ENCODE data around the gene SIGLEC11. TPM values are rescaled to one million over a fixed set of nuclear protein-coding genes. Genes with fewer than 3 reads are reported as not detected.
A peak's percentile ranks its signal among the peaks of the same experiment; 100 is the strongest.
"Not testable (repeated sequence)": the region's sequence is repeated elsewhere in the genome, so short reads cannot be mapped to it uniquely, and the experiment has no call there.

The SIGLEC11 gene, protein sequence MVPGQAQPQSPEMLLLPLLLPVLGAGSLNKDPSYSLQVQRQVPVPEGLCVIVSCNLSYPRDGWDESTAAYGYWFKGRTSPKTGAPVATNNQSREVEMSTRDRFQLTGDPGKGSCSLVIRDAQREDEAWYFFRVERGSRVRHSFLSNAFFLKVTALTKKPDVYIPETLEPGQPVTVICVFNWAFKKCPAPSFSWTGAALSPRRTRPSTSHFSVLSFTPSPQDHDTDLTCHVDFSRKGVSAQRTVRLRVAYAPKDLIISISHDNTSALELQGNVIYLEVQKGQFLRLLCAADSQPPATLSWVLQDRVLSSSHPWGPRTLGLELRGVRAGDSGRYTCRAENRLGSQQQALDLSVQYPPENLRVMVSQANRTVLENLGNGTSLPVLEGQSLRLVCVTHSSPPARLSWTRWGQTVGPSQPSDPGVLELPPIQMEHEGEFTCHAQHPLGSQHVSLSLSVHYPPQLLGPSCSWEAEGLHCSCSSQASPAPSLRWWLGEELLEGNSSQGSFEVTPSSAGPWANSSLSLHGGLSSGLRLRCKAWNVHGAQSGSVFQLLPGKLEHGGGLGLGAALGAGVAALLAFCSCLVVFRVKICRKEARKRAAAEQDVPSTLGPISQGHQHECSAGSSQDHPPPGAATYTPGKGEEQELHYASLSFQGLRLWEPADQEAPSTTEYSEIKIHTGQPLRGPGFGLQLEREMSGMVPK
- not detected for total RNA-seq
- polyA plus RNA-seq (2013, experiment 1 of 2): not detected
- not detected for polyA plus RNA-seq (2013, experiment 2 of 2)
- long read RNA-seq, experiment 1: 0 reads
- long read RNA-seq, experiment 2: 0 reads
- long read RNA-seq, experiment 3: 0 reads
- long read RNA-seq, experiment 4: 0 reads

DNA sequence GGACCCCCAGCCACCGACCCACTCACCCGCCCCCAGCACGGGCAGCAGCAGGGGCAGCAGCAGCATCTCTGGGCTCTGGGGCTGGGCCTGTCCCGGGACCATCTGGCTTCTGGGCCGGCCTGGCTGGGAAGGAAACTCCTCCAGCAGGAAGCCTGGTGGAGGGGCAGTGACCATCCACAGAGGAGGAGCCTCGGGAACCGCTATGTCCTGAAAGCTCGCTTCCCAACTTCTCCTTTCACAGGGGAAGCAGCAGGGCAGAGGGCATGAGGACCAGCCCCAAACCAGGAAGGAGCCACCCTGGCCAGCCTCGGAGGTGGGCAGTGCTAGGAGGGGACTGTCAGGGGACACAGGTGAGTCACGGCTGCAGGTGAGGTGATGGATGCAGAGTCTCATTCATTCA, at the start of gene SIGLEC11:
Gene SIGLEC11, minus strand, starts transcription at position 193 of the 400 bp plus-strand sequence. Its CDS starts 91 bp downstream, at position 102.
- not testable (repeated sequence) for H3K4me3 Mint-ChIP-seq; H3K27me3 Mint-ChIP-seq (ENCODE audit: insufficient read depth); H3K27me3 ChIP-seq (ENCODE audit: control insufficient read depth, insufficient read depth, low read length, poor library complexity, severe bottlenecking); H3K4me3 ChIP-seq (ENCODE audit: low read length); H3K4me1 ChIP-seq (ENCODE audit: control insufficient read depth, insufficient read depth, low read length); H3K9ac ChIP-seq (ENCODE audit: extremely low read depth, low read length, poor library complexity, severe bottlenecking); H3K9me3 ChIP-seq (ENCODE audit: control insufficient read depth, low read length); H3K36me3 Mint-ChIP-seq (ENCODE audit: low read depth); DNase-seq; H3K27ac Mint-ChIP-seq; H3K36me3 ChIP-seq (ENCODE audit: control insufficient read depth, insufficient read depth, low read length); H3K27ac ChIP-seq (ENCODE audit: low read depth, low read length); H3K4me1 Mint-ChIP-seq
- WGBS, 2 experiments (ENCODE audit: insufficient coverage in 1 of 2, insufficient read length in 1 of 2): 67 to 89% methylated on average over 1 to 5 of the region's 10 CpGs
- peaks cover 18% of the 10 kb centered on the region for H3K9me3 Mint-ChIP-seq

DNA sequence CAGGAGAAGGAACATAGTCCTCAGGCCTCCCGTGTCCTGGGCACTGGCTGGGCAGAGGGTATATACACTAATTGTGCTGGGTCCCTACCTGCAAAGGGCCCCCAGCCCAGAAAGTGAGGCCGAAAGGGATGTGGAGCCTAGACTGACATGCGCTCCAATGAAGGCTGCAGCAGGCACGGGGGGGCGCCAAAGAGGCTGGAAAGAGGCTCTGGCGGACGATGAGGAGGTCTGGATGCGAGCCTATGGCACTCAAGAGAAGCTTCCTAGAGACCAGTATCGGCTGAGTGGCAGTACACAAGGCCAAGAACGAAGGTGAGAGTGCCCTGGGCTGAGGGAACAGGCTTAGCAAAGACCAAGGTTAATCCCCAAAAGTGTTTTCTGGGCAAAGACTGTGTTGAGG, 47.6 kb upstream of the SIGLEC11 start:
- H3K27ac ChIP-seq (ENCODE audit: low read depth, low read length): no peak overlapping the region
- Mint-ChIP-seq H3K27ac (no peak overlapping the region), H3K4me3 (no peak overlapping the region), H3K27me3 (ENCODE audit: insufficient read depth) (no peaks in the 10 kb centered on the region), H3K36me3 (ENCODE audit: low read depth) (peaks cover 53% of the 10 kb centered on the region), H3K9me3 (no peaks in the 10 kb centered on the region), H3K4me1 (no peaks in the 10 kb centered on the region)
- peak; percentile 90 for DNase-seq
- no peaks in the 10 kb centered on the region for H3K4me1 ChIP-seq (ENCODE audit: control insufficient read depth, insufficient read depth, low read length)
- H3K27me3 ChIP-seq (ENCODE audit: control insufficient read depth, insufficient read depth, low read length, poor library complexity, severe bottlenecking): no peaks in the 10 kb centered on the region
- TF ChIP-seq, protein P1, sequence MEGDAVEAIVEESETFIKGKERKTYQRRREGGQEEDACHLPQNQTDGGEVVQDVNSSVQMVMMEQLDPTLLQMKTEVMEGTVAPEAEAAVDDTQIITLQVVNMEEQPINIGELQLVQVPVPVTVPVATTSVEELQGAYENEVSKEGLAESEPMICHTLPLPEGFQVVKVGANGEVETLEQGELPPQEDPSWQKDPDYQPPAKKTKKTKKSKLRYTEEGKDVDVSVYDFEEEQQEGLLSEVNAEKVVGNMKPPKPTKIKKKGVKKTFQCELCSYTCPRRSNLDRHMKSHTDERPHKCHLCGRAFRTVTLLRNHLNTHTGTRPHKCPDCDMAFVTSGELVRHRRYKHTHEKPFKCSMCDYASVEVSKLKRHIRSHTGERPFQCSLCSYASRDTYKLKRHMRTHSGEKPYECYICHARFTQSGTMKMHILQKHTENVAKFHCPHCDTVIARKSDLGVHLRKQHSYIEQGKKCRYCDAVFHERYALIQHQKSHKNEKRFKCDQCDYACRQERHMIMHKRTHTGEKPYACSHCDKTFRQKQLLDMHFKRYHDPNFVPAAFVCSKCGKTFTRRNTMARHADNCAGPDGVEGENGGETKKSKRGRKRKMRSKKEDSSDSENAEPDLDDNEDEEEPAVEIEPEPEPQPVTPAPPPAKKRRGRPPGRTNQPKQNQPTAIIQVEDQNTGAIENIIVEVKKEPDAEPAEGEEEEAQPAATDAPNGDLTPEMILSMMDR (conservative IDR thresholded peaks at IDR 0.05): peak; percentile 73
- 67% methylated on average over 10 of the region's 10 CpGs for WGBS, 2 experiments (ENCODE audit: insufficient coverage in 1 of 2, insufficient read length in 1 of 2)
- H3K9me3 ChIP-seq (ENCODE audit: control insufficient read depth, low read length): no peaks in the 10 kb centered on the region
- no peak overlapping the region for H3K4me3 ChIP-seq (ENCODE audit: low read length)
- H3K9ac ChIP-seq (ENCODE audit: extremely low read depth, low read length, poor library complexity, severe bottlenecking): no peak overlapping the region
- H3K36me3 ChIP-seq (ENCODE audit: control insufficient read depth, insufficient read depth, low read length): peaks cover 34% of the 10 kb centered on the region

DNA sequence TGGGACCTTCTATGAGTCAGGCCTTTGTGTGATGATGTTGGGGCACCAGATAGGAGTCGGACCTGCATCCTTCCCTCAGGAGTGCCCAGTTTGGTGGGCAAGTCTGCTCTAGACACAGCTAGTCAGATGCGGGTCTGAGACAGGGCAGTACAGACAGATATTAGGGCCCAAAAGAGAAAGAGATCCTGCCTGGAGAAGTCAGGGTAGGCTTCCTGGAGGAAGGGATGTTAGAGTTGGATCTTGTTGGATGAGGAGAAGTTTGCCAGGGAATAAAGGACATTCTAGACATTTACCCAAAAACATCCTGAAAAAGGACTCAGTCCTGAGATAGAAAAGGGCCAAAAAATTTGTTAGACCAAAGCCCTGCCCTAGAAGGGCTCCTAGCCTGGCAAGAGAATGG, 47.0 kb upstream of the SIGLEC11 start:
- Histone ChIP-seq H3K27ac (ENCODE audit: low read depth, low read length) (no peak overlapping the region), H3K9me3 (ENCODE audit: control insufficient read depth, low read length) (no peaks in the 10 kb centered on the region), H3K9ac (ENCODE audit: extremely low read depth, low read length, poor library complexity, severe bottlenecking) (no peak overlapping the region), H3K36me3 (ENCODE audit: control insufficient read depth, insufficient read depth, low read length) (peaks cover 30% of the 10 kb centered on the region), H3K4me3 (ENCODE audit: low read length) (no peak overlapping the region), H3K27me3 (ENCODE audit: control insufficient read depth, insufficient read depth, low read length, poor library complexity, severe bottlenecking) (no peaks in the 10 kb centered on the region), H3K4me1 (ENCODE audit: control insufficient read depth, insufficient read depth, low read length) (no peaks in the 10 kb centered on the region)
- H3K27me3 Mint-ChIP-seq (ENCODE audit: insufficient read depth): no peaks in the 10 kb centered on the region
- no peaks in the 10 kb centered on the region for H3K9me3 Mint-ChIP-seq
- H3K4me1 Mint-ChIP-seq: no peaks in the 10 kb centered on the region
- DNase-seq: no peak
- 84 to 95% methylated on average over 2 of the region's 2 CpGs for WGBS, 2 experiments (ENCODE audit: insufficient coverage in 1 of 2, insufficient read length in 1 of 2)
- TF ChIP-seq, protein P1 (conservative IDR thresholded peaks at IDR 0.05): no peak
- H3K4me3 Mint-ChIP-seq: no peak overlapping the region
- no peak overlapping the region for H3K27ac Mint-ChIP-seq
- peaks cover 48% of the 10 kb centered on the region for H3K36me3 Mint-ChIP-seq (ENCODE audit: low read depth)
